Keratinocyte (primary cell): ENCODE data around the gene ZNF423. TPM values are rescaled to one million over a fixed set of nuclear protein-coding genes. Genes with fewer than 3 reads are reported as not detected.

Experiments used
- DNase-seq: peaks from one replicate; pipeline ENCODE4 v3.0.0-alpha.2; 2011; ENCODE audit warnings: low read depth, missing footprints, low spot score
- FAIRE-seq: peaks from 2 replicates; lab custom pipeline; 2011; peaks lifted over from hg19 to GRCh38; lab: Jason Lieb, UNC
- H2AFZ ChIP-seq: 2 replicates; pipeline ENCODE4 v1.6.0; 2012; ENCODE audit warnings: low read length, control low read depth, inconsistent platforms; ENCODE audit not compliant: control insufficient read depth
- H3K27ac ChIP-seq: 2 replicates; pipeline ENCODE4 v1.5.1; 2011; ENCODE audit warnings: low read length; ENCODE audit not compliant: control insufficient read depth, insufficient read depth
- H3K27me3 ChIP-seq: 3 replicates; pipeline ENCODE4 v1.6.0; 2011; ENCODE audit warnings: low read length; ENCODE audit not compliant: control insufficient read depth, insufficient read depth; ENCODE audit errors: extremely low read depth
- H3K36me3 ChIP-seq, 2 experiments: 2 replicates in 1 of 2; 3 replicates in 1 of 2; pipeline ENCODE4 v1.5.1; 2011; ENCODE audit warnings: low read length in 2 of 2, mild to moderate bottlenecking in 1 of 2; ENCODE audit not compliant: control insufficient read depth in 2 of 2, insufficient read depth in 2 of 2; ENCODE audit errors: extremely low read depth in 1 of 2
- H3K4me1 ChIP-seq: 3 replicates; pipeline ENCODE4 v1.5.1; 2011; ENCODE audit warnings: low read length; ENCODE audit not compliant: control insufficient read depth, insufficient read depth; ENCODE audit errors: extremely low read depth
- H3K4me2 ChIP-seq: 3 replicates; pipeline ENCODE4 v1.6.0; 2011; ENCODE audit warnings: low read depth, low read length; ENCODE audit not compliant: control insufficient read depth, insufficient read depth; ENCODE audit errors: extremely low read depth
- H3K4me3 ChIP-seq, 3 experiments: fragments of 200-600 bp in 1 of 3; sonication (generic) in 1 of 3; 2 replicates in 2 of 3; 3 replicates in 1 of 3; pipeline ENCODE4 v1.5.1; 2011 to 2016; ENCODE audit warnings: low read length in 3 of 3, mild to moderate bottlenecking in 3 of 3, control low read depth in 2 of 3, inconsistent platforms in 1 of 3, low read depth in 1 of 3, mixed read lengths in 1 of 3, mixed run types in 1 of 3, moderate library complexity in 1 of 3; ENCODE audit not compliant: control insufficient read depth in 2 of 3, insufficient read depth in 2 of 3; ENCODE audit errors: extremely low read depth in 1 of 3
- H3K79me2 ChIP-seq: 2 replicates; pipeline ENCODE4 v1.6.0; 2012; ENCODE audit warnings: low read length; ENCODE audit not compliant: control insufficient read depth, insufficient read depth
- H3K9ac ChIP-seq: 3 replicates; pipeline ENCODE4 v1.6.0; 2011; ENCODE audit warnings: low read length; ENCODE audit not compliant: control insufficient read depth, insufficient read depth; ENCODE audit errors: extremely low read depth
- H3K9me1 ChIP-seq: 3 replicates; pipeline ENCODE4 v1.6.0; 2011; ENCODE audit warnings: low read length; ENCODE audit not compliant: control insufficient read depth, insufficient read depth; ENCODE audit errors: extremely low read depth
- H3K9me3 ChIP-seq: 2 replicates; pipeline ENCODE4 v1.5.1; 2012; ENCODE audit warnings: low read depth, low read length; ENCODE audit not compliant: control insufficient read depth
- H4K20me1 ChIP-seq: 3 replicates; pipeline ENCODE4 v1.6.0; 2011; ENCODE audit warnings: low read length; ENCODE audit not compliant: control insufficient read depth, insufficient read depth; ENCODE audit errors: extremely low read depth
- CTCF ChIP-seq, 3 experiments: IDR thresholded peaks in 1 of 3; conservative IDR thresholded peaks in 1 of 3; optimal IDR thresholded peaks in 1 of 3; 2 replicates in 2 of 3; 3 replicates in 1 of 3; pipeline versions ENCODE3 to v1.5.1; 2011; ENCODE audit warnings: low read length in 3 of 3, mild to moderate bottlenecking in 3 of 3, moderate library complexity in 2 of 3, control low read depth in 1 of 3, inconsistent platforms in 1 of 3; ENCODE audit not compliant: insufficient read depth in 2 of 3; ENCODE audit errors: extremely low read depth in 1 of 3
- EZH2 ChIP-seq: IDR thresholded peaks from one replicate; pipeline ENCODE4 v1.6.1; 2012; ENCODE audit warnings: inconsistent platforms, mild to moderate bottlenecking, low read length, moderate library complexity
- dilution Hi-C: fragments of 300-500 bp; cut with MboI; formaldehyde crosslinking; loops from one replicate; pipeline ENCODE4 v1.7.0; 2020; ENCODE audit warnings: low sequenced_read_pairs; ENCODE audit not compliant: extremely low pct_ligation_motif_present
- polyA plus RNA-seq, 5 experiments: library from polyadenylated mRNA; depleted of rRNA in 3 of 5; stranded (reverse) in 3 of 5; stranded (forward) in 1 of 5; unstranded in 1 of 5; fragments of >200 nt; gene quantifications; 1 replicate in 1 of 5; 2 replicates in 3 of 5; 3 replicates in 1 of 5; pipeline versions ENCODE4 v1.2.1 to v1.2.3, GENCODE V29; 2011 to 2012; ENCODE audit warnings: missing spikeins in 2 of 5, low read depth in 1 of 5, low replicate concordance in 1 of 5

ZNF423 gene
- polyA plus RNA-seq, 1 donor (not counting 4 experiments of a cell fraction or from before 2014, with no cell fraction given), result 0.05 TPM

GRCh38 chr16:49494891-49495566, 360.9 kb downstream of the ZNF423 start:
- peaks cover 17% of the 10 kb centered on the region for H3K27me3 ChIP-seq
- H4K20me1 ChIP-seq, result no peaks in the 10 kb centered on the region
- TF ChIP-seq CTCF (optimal IDR thresholded peaks at IDR 0.05 in 1 of 3, IDR thresholded peaks at IDR 0.05 in 1 of 3, conservative IDR thresholded peaks at IDR 0.05 in 1 of 3; ENCODE audit: extremely low read depth in 1 of 3, insufficient read depth in 2 of 3, low read length in 3 of 3) (no peak), EZH2 (no peak)
- no peak overlapping the region for H3K9ac ChIP-seq
- FAIRE-seq (no peak), DNase-seq (no peak)
- no peaks in the 10 kb centered on the region for H3K36me3 ChIP-seq
- no peaks in the 10 kb centered on the region for H3K79me2 ChIP-seq
- H2AFZ ChIP-seq, result no peak overlapping the region
- no peak overlapping the region for H3K4me2 ChIP-seq
- no peaks in the 10 kb centered on the region for H3K9me1 ChIP-seq
- H3K4me3 ChIP-seq, result no peak overlapping the region
- H3K27ac ChIP-seq, result no peak overlapping the region
- no peaks in the 10 kb centered on the region for H3K4me1 ChIP-seq
- no peaks in the 10 kb centered on the region for H3K9me3 ChIP-seq
- dilution Hi-C loops, result no loop called here

GRCh38 chr16:49494474-49494873, 361.4 kb downstream of the ZNF423 start:
- Histone ChIP-seq H3K4me1 (no peaks in the 10 kb centered on the region), H3K4me3 (no peak overlapping the region), H3K9me1 (no peaks in the 10 kb centered on the region), H3K9ac (no peak overlapping the region), H4K20me1 (no peaks in the 10 kb centered on the region), H3K4me2 (no peak overlapping the region), H3K27me3 (peaks cover 19% of the 10 kb centered on the region), H3K79me2 (no peaks in the 10 kb centered on the region), H3K9me3 (no peaks in the 10 kb centered on the region), H3K36me3 (no peaks in the 10 kb centered on the region), H2AFZ (no peak overlapping the region), H3K27ac (no peak overlapping the region)
- DNase-seq (no peak), FAIRE-seq (no peak)
- dilution Hi-C loops, result no loop called here
- TF ChIP-seq EZH2 (no peak), CTCF (optimal IDR thresholded peaks at IDR 0.05 in 1 of 3, IDR thresholded peaks at IDR 0.05 in 1 of 3, conservative IDR thresholded peaks at IDR 0.05 in 1 of 3; ENCODE audit: extremely low read depth in 1 of 3, insufficient read depth in 2 of 3, low read length in 3 of 3) (no peak)
